Right kidney (tissue), 1 donor: ENCODE data around the gene ZNF462.
"Not testable (repeated sequence)": the region's sequence is repeated elsewhere in the genome, so short reads cannot be mapped to it uniquely, and the experiment has no call there.

Experiments
- DNase-seq: peaks from one replicate; pipeline ENCODE4 v3.0.0-alpha.2; 2016

ZNF462 gene

DNA sequence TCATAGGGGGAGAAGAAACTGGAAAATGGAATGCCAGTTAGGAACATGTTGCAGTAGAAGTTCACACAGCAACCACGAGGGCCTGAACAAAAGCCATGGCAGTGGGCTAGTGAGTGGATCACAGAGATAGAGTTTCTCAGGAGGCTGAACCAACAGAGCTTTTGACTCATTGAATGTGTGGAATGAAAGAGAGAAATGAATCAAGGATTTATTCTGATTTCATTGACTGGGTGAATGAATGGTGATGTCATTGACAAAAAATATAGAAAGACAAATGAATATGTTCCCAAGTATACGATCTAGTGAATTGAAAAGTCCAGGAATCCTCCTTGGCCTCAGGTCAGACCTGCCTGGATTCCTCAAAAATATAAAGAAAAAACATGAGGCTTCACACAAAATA is 99.2 kb downstream of the ZNF462 start:
- no peak for DNase-seq

- no peak for DNase-seq
These were observed 99.8 kb downstream of the ZNF462 start for GRCh38 chr9:106962615-106963363.

DNA sequence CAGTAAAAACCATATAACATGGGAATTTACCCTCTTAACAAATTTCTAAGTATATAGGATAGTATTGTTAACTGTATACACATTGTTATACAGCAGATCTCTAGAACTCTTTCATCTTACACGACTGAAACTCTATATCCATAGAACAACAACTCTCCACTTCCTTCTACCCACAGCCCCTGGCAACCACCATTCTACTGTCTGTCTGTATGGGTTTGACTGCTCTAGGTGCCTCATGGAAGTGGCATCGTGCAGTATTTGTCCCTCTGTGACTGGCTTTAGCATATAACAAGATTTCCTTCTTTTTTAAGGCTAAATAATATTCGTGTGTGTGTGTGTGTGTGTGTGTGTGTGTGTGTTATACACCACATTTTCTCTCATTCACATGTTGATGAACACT is 100.7 kb downstream of the ZNF462 start:
- DNase-seq, result no peak

DNA sequence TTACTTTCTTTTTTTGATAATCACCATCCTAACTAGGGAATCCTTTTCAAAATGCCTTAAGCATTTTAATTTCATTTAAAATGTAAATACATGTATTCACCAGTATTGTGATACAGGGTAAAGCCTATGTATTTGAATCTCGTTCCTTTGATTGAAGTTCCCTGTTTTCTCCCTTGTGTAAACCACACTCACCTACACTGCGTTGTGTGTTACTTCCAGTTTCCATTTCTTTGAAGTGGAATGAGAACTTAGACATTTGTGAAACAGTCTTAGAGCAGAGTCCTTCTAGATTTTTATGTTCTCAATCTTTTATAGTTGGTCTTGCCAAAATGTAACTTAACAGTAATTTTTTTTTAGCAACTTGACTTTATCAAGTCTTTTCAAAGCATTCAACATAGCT is 101.4 kb downstream of the ZNF462 start:
- DNase-seq, result no peak

GRCh38 chr9:106964822-106965525 is 102.0 kb downstream of the ZNF462 start:
- DNase-seq, result no peak

DNA sequence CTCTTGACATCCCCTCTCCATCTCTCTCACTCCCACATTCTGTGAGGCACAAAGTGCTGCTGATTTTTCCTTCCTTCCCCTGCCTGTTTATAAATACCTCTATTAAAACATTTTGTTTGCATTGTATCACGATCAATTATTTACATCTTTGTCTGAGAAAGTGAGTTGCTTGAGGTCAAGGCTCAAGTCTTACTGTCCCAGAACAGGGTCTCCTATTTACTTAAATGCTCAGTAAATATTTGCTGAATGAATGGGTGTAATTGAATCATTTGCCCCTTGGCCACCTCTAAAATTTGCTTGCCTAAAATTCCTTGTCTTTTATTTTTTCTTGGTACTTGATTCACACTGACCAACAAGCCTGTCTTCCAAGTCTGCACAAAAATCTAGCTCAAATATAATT is 103.5 kb downstream of the ZNF462 start:
- no peak for DNase-seq

DNA sequence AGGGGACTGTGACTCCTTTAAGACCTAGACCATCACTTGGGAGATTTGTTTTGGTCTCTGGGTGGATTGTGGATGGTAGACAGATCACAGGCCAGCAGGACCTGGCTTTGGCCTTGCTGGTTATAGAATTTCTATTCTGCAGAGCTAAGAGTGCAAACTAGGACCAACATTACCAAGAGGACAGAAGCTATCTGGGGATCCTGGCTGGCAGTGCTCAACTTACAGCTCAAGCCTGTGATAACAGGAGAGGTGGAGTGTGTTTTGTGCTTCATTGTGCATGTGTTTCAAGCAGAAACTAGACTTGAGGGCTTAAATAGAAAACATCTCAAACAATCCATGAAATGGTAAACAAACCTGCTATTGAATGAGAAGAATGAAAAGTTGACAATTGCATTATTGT is 106.7 kb downstream of the ZNF462 start:
- DNase-seq, result no peak

- peak; percentile 25 for DNase-seq
These were observed 107.4 kb downstream of the ZNF462 start for GRCh38 chr9:106970219-106970975.

DNA sequence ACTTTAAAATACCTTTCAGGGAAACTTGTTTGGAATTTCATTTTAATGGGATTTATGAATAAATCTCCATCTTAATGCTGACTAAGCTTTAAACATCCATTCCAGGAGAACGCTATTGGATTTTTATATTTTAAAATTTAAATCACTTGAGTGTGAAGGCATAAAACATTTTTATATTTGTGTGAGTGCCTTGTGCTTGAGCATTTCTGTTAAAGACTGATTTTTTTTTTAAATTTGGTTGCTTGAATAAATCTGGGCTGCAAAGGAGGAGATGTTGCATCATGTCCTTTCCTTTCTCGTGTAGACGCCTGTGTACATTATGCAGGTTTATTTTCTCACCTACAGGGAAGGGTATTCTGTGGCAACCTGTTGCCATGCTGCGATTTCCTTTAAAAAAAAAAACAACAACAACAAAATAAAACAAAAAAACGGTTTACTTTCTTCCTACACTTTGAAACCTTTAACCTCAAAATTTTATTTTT is 108.1 kb downstream of the ZNF462 start:
- no peak for DNase-seq

DNA sequence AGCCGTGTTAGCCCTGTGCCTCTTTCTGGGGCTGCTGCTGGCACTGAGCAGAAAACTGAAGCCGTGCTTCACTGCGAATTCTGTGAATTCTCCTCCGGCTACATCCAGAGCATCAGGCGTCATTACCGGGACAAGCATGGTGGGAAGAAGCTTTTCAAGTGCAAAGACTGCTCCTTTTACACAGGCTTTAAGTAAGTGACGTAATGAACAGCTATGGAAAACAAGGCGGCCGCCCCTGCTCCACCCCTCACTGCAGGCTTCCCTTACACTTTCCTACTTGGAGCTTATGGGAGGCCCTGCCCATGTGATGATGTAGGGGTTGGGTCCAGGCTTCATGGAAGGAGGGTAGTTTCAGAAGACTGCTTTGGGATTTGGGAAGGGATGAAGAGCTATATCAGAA is 109.1 kb downstream of the ZNF462 start:
- DNase-seq, result no peak

- no peak for DNase-seq
These were observed 111.4 kb downstream of the ZNF462 start for GRCh38 chr9:106974341-106974740.

GRCh38 chr9:106976772-106977171 is 113.8 kb downstream of the ZNF462 start:
- DNase-seq, result no peak

- DNase-seq, result no peak
These were observed 117.7 kb downstream of the ZNF462 start for GRCh38 chr9:106980551-106981101.

DNA sequence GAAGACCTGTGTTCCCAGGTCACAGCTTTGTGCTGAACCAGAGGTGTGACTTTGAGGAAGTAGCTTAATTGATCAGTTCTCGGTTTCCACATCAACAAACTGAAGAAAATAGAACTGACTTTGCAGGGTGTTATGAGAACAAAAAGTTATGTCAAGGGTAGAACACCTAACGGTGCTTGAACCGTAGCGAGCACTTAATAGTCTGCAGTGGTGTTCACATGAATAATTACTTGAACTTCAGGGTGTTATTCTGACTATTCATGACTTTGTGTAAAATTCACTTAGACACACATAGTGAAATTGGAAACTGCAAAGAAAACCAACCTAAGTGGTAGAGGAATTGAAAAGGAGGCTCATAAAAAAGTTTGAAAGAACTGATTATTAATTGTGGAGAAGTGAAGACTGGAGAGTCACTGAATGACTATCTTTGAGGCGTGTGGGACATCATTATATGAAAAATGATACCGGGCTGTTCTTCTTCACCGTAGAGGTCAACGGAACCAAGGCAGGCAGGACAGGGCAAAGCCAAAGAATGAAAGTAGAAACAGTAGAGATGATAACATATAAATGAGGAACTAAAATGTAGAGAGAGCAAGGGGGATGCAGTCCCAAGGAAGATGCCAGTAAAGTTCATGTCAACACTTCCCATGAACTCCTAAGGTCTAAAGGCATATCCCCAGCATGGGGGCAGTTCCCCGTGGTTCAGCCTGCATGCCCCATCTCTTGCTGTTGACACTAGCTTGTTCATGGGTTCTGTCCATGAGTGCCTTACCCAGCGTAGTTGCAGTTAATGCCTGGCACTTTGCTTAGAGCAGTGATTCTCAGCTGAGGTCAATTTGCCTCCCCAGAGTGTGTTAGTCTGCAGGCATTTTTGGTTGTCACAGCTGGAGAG is 118.7 kb downstream of the ZNF462 start:
- DNase-seq, result no peak

GRCh38 chr9:106982636-106983035 is 119.7 kb downstream of the ZNF462 start:
- DNase-seq, result no peak

DNA sequence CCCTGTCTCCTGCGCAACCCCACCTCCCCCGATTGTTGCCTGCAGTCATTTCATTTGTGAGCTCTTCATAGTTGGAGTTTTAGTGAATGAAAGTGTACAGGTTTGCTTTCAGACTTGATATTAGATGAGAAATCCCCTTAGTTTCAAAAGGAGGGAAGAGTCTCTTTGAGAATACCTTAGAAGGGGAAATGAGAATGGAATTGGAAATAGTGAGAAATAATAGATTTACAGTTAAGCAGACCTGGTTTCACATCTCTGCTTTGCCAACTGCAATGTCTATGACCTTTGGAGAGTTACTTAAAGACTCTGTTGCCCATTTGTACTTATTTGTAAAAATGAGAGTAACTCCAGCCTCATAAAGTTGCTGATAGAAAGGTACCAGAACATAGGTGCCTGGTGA is 120.4 kb downstream of the ZNF462 start:
- no peak for DNase-seq

- not testable (repeated sequence) for DNase-seq
These were observed 126.9 kb downstream of the ZNF462 start for GRCh38 chr9:106989904-106990303.

DNA sequence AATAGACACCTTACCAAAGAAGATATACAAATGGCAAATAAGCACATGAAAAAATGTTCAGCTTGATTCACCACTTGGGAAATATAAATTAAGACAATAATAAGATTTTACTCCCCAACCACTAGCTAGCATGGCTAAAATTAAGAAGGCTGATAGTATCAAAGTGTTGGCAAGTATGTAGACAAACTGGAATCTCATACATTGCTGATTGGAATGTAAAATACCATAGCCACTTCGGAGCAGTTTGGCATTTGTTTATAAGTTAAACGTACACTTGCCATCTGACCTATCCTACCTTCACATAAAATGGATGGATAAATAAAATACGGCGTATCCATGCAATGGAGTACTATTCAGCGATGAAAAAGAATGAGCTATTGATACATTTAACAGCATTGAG is 129.2 kb downstream of the ZNF462 start:
- no peak for DNase-seq

DNA sequence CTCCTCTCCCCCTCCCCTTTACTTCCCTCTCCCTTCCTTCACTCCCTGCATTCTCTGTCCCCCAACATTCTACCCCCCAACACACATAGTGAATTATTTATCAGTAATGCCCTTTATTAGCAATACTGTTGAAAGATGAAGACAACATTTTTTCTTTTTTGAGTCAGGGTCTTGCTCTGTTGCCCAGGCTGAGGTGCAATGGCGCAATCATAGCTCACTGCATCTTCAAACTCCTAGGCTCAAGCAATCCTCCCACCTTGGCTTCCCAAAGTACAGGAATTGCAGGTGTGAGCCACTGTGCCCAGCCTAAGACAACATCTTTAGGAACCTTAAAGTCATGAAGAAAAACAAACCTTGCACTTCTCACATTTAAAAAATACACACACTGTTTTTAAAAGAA is 130.6 kb downstream of the ZNF462 start:
- no peak for DNase-seq

DNA sequence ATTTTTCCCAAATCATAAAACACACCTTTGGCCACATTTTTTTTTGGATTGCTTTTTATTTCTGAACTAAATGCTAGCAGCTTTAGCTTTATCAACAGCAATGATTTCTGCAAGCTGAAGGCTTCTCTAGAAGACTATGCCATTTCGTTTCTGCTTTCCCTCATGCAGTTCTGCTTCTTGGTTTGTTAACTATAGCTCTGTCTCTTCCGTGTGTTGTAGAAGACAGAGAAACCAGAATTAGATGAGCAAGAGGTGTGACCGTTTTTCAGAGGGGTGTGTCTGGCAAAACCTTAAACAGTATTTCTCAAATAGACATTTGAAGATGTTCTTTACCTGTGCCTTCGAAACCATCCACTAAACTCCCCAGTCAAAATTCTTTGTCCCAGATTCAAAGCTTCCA is 131.5 kb downstream of the ZNF462 start:
- DNase-seq, result no peak

DNA sequence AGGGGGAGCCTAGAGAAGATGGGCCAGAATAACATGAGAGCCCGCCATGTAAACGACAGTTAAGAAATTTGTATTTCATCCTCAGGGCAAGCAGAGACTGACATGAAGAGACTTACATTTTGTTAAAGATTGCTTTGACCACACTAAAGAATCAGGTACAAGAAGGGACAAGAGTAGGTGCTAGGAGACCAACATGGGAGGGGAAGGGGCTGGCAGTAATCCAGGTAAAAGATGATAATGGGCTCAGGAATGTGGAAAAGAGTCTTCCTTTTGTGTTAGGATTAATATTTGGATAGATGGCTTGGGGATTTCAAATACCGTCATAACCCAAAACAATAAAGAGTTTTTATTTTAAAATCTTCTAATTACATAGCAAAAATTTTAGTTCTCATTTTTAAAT is 137.3 kb downstream of the ZNF462 start:
- DNase-seq, result no peak

DNA sequence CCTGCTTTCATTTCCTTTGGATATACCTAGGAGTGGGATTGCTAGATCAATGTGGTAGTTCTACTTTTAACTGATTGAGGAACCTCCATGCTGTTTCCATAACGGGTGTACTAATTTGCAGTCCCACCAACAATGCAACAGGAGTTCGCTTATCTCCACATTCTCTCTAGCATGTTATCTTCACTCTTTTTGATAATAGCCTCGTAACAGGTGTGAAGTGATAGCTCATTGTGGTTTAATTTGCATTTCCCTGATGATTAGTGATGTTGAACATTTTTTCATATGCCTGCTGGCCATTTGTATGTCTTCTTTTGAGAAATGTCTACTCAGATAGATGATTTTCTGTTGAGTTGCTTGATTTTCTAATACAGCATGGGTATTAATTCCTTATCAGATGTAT is 142.2 kb downstream of the ZNF462 start:
- DNase-seq, result no peak
